Measurements from ENCODE around the gene ACKR3.

Gene ACKR3

DNA sequence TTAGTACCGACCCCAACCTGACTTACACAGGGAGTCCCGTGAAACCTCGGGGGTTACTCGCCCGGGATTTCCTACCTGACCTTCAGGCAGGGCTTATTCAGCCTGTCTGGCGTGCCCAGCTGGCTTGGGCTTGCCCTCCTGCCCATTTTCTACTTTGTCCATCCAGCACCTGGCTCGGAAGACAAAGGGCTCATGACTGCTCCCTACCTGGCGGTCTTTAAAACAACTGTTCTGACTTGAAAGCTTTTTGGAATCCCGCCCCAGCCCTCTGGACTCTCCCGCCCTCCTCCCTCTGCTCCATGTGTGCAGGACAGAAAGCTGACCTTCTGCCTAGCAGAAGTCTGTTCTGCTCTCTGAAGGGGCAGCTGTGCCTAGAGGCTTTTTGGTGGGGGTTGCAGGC is 43.1 kb downstream of the ACKR3 start:
- no peak for DNase-seq

DNA sequence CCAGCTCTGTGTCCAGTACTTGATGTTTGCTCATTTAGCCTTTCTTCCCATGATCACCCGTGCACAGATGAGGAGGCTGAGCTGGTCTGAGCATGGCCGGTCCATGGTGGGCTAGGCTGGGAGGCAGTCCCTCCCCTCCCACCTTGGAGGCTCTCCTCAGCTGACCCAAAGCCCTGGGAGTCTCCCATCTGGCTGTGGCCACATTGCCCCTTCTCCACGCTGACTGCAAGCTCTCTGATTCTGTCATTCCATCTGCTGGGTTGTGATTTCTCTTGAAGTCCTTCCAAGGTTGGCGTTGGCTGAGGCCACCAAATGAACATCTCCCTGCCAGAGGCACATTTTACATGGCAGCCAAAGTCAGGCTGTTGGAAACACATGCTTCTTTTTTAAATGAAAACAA is 44.0 kb downstream of the ACKR3 start:
- no peak for DNase-seq

DNA sequence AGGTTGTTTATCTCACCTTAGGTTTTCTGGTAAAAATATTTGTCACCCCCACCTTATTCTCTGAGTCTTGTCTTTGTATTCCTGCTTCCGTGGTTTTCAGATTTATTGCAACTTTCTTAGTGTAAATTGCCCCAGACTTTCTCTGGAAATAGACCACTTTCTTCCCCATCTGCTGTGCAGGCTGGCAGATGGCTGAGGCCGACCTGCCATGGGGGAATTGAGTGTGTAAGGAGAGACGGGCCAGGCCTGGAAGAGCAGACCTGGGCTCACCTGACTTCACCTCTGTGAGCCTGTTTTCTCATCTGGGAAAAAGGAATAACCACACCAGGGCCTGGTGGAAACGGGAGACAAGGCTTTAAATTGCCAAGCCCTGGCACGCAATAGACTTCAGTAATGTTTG is 44.9 kb downstream of the ACKR3 start:
- DNase-seq, result no peak

DNA sequence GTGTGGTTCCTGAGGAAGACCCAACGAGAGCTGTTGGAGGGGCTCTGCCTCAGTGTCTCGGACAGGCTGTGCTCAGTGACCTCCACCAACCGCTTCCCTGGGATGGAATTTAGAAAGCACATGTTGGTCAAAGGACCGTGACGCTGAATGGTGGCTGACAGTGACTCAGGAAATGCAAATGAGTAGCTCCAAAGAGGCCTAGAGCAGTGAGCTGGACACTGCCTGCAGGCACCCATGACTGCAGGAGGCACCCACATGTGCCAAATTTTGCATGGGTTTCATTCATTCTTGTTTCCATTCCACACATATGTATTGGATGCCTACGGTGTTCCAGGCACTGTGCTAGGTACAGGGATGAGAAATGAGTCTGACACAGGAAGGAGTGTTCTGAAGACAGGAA is 46.4 kb downstream of the ACKR3 start:
- DNase-seq, result no peak

DNA sequence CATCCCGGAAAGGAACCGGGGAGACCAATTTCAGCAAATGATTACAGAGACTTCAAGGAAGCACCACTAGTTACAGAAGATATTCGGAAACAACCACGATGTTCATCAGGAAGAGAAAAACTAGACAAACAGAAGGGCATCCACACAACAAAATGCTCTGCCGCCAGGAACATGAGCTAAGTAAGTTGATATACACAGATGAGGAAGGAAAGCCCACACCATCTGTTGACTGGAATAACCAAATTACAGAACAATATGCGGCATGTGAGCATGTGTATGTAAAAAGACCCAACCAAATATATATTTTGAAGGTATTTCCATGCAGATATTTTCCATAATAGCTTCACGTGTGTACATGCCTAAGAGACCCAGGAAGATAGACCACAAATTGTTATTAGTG is 47.0 kb downstream of the ACKR3 start:
- DNase-seq, result no peak

DNA sequence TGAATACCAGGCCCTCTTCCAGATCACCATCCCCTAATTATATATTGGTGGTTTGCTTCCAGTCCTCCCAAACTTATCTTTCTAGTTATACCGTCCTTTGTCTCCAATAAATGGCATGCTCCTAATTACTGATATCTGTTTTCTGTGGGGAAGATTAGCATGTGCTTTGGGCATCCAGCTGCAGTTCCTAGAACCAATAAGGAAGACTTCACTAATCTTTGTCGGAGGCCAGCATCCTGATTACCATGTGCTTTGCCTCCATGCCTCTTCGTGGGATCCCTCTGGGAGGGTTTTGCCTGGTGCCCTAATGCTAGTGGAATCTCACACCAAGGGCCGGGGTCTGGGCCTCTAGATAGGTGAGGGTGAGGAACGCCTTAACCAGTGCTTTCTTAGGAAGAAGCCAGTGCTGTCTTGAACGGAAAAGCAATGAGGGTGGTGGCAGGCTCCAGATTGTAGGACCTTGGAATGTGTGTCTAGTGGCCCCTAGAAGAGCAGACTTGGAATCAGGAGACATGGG is 47.7 kb downstream of the ACKR3 start:
- DNase-seq, result no peak

DNA sequence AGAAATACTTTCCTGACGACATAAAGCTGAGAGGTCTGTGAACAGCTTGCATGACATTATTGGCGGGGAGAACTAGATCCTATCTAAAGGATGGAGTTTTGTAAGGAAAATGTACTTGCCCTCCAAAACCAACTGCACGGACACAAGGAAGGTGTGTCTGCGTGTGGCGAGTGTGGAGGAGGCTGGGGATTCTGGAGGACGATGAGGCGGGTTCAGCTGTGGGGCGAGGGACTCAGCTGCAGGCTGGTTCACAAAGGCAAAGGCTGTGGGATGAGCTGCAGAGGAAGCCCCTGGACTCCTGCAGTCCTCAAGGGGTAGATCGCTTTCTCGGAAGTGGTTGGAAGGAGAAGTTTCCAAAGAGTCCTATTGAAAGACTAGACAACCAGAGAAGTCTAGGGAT is 48.2 kb downstream of the ACKR3 start:
- DNase-seq, result no peak

DNA sequence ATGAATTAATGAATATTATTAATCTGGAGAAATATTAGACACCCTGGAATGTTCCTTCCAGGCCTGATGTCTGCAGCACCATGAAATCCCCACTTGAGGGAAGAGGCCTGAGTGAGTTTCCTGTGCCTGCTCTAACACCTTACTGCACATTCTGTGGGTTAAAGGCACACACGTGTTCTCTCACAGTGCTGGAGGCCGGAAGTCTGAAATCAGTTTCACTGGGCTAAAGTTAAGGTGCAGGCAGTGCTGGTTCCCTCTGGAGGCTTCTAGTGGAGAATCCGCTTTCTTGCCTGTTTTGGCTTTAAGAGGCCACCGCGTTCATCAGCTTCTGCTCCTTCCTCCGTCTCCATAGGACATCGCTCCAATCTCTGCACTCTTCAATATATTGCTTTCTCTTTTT is 48.7 kb downstream of the ACKR3 start:
- DNase-seq, result no peak

DNA sequence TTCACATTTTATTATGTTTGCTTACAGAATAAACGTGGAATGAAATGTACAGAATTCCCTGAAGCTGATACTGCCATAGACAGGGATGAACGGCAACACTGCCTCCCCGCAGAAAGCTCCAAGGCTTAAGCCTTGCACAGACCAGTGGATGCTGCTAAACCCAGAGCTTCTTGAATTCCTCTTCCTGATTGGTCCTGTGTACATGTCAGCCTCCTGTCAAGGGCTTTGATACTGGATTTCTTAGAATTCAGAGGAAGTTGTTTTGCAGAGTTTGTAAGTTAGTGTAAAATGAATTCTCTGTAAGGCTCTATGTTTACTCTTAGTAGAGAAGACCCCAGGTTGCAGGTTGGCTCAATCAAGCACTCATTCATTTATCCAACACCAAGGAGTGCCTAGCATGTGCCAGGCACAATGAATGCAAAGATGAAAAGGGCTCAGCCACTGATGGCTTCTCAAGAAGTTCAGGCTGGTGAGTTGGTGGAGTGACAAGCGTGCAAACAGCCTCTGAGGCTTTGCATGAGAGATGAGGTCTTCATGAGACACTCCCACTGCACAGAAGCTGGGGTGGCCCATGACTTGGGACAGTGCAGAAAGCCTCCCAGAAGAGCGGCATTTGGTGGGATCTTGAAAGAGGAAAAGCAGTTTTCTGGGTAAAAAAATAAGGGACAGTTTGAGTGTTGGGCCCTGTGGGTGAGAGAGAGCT is 50.4 kb downstream of the ACKR3 start:
- DNase-seq, result no peak

DNA sequence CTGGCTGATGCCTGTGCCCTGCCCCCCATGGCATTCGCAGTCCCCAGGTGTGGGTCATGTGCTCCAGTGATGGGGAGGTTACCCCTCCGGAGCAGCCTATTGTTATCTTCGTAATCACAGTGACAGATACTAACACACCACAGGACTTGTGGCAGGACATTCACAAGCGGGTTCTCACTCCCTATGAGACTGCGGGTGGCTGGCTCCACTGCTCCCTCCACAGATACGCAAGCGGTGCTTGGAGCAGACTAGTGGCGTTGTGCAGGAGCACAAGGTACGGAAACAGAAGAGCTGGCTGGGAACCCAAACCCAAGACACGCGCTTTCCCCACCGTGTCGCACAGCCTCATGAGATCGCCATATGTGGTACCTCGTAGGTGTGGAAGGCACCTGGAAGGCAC is 52.2 kb downstream of the ACKR3 start:
- DNase-seq, result no peak

DNA sequence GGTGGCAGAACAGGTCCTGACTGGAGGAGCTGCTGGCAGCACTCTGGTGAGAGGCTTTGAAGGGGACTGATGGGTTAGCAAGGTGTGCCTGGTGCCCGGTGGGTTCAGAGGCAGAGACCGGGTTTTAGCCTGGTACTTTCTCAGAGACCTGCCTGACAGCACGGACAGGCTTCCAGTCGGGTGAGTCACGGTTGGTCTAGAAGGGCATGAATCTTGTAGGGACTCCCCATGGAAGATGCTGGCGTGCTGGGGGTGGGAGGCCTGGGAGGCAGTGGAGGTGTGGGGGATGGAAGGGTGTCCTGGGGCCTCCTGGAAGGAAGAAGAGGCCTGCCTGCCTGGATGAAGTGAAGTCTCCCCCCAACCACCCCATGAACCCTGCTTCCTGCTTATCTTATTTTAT is 52.6 kb downstream of the ACKR3 start:
- DNase-seq, result no peak

DNA sequence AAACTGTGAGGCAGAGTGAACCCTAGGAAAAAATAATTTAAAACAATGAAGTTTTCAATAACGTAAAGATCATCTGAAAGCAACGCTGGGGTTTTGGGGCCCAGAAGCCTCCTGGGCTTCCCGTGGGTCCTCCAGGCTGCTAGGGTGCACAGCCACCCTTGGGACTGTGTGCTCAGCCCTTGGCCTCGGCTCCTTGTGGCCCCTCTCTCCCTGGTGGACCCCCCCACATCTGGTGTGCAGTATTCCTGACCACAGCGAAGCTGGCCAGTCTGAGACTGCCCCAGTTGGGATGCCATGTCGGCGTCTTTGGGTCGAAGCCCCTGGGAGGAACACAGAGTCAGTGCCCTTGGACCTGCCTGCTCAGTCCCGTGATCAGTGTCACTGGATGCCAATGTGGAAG is 53.0 kb downstream of the ACKR3 start:
- DNase-seq, result no peak

DNA sequence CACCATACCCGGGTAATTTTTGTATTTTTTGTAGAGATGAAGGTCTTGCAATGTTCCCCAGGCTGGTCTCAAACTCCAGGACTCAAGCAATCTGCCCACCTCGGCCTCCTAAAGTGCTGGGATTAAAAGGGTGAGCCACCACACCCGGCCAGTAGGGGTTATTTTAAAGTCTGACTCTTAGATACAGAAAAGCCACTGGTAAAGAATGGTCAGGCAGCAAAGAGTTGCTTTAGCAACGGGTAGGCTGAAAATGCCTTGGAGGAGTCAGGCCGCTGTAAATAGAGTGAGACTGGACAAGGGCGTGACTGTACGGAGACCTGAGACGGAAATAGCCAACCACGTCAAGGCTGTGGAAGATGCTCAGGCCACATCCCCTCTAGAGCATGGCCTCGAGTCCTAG is 54.2 kb downstream of the ACKR3 start:
- DNase-seq, result no peak

DNA sequence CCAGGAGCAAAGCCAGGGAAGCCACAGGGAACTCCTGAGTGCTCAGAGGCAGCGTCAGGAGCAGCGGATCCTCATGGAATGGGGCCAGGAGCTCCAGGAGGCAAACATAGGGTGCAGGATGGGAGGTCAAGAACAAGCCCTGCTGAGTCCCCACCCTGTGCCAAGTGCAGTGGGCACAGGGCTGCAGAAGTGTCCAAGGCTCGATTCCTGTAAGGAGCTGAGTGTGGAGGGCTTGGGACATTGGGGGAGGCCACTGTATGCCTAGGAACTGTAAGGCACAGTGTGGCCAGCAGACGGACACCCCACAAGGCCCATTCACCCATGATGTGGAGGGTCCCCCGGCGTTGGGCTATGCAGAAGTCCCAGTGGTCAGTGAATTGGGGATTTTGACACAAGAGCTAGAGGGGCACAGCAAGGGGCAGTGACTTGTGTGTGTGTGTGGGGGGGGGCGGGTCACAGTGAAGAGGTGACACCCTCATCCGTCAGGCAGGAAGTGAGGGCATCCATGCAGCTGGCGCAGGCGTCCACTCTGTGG is 55.6 kb downstream of the ACKR3 start:
- DNase-seq, result no peak

DNA sequence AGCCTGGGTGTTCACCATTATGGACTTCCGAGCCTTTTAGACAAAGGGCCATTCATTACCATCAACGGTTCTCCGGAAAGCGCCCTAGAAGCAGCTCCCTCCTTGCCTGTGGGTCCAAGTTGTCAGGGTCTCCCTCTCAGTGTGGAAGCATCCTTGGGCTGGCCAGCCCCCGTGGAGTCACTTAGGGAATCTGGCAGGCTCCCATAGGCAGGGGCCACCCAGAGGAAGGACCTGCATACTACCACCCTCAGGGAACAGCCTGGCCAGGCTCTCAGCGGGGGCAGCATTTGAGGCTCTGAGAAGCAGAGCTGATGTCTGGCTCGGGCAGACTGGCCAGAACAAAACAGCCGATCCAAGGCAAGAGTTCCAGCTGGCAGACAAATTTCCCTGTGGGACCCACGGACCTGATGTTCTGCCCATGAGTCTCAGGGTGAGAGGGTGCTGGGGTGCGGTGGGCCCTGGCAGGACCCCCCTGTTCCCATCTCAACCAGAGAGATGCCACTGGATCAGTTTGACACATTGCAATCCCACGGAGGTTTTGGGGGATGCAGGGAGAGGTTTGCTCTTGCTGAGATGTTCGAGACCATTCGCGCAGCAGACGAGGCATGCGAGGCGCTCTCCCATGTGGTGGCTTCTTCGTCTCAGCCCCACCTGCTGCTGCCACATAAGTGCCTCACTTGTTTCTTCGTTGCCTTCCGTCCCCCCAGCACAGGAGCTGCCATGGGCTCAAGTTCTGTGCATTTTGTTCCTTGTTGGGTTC is 56.9 kb downstream of the ACKR3 start:
- no peak for DNase-seq

DNA sequence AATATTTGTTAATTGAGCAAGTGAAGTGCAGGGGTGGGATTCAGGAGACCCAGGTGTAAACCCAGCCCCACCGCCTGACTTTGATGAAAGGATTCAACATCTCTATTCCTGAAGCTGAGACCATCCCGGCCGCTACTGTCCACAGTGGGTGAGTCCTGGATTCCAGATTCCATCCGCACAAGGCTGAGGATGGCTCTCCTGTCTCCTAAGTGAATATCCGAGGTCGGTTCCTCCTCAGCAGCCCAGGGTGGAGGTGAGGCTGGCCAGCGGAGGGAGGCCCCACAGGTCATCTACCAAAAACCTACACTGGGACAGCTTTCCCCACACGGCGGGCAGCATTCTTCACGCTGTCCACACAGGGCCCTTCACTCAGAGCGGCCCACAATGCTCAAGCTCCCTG is 57.6 kb downstream of the ACKR3 start:
- DNase-seq, result no peak

DNA sequence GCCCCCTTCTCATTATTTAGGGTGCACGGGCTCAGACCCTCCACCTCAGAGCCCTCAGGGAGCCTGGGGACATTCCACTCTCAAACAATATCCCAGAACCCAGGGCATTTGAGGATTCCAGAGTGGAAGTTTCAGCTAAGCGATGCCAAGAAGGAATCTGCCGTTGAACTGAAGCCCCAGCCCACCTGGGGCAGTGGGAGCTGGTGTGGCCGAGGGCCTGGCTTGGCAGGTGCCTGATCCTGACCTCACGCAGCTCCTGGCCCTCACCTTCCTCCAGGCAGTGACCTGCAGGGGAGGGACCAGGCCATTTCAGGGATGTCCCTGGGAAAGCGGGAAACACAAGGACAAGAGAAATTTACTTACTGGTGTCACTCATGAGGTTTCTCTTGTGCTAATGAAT is 58.2 kb downstream of the ACKR3 start:
- no peak for DNase-seq

DNA sequence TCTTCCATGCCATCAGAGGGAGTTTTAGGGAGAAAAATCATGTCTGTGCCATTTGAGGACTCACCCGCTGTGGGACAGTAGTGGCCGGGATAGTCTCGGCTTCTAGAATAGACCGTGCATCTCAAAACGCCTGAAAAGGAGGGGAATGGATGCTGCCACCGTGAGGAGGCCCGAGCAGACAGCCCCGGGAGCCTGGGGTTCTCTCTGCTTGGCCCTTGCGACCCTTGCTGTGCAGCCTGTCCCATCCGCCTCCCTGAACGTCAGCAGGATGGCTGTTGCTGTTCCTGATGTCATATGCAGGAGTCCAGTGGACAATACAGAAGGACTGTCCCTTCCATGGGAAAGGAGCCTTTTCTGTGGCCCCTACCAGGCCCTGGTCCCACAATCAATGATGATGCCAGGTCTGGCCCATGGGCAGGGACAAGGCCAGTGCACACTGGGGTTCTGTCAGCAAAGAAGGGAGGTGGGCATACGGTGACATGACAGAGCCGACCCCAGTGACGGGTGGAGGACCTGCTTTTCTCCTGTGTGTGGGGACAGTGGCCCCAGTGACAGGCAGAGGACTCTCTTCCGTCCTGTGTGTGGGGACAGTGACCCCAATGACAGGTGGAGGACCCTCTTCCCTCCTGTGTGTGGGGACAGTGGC is 58.8 kb downstream of the ACKR3 start:
- no peak for DNase-seq

DNA sequence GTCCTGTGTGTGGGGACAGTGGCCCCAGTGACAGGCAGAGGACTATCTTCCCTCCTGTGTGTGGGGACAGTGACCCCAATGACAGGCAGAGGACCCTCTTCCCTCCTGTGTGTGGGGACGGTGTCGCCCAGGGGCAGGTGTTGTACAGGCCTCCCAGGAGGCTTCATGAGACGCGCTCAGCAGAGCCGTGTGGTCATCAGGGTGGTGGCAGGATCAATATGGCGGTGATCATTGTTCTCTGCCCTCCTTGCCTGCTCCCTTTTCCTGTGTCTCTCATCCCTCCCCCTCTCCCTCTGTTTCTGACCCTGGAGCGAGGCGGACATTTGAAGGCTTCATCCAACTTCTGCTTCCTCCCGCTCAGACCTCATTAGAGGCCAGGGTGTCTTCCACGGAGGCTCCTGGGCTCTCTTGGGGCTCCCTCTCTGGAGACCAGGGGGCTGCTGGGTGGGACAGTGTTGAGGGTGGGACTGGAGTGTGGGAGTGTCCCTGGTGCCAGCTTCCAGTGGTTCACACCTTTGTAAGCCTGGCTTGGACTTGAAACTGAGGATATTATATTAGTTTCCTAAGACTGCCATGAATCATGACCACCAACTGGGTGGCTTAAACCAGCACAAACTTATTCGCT is 59.5 kb downstream of the ACKR3 start:
- DNase-seq, result no peak

DNA sequence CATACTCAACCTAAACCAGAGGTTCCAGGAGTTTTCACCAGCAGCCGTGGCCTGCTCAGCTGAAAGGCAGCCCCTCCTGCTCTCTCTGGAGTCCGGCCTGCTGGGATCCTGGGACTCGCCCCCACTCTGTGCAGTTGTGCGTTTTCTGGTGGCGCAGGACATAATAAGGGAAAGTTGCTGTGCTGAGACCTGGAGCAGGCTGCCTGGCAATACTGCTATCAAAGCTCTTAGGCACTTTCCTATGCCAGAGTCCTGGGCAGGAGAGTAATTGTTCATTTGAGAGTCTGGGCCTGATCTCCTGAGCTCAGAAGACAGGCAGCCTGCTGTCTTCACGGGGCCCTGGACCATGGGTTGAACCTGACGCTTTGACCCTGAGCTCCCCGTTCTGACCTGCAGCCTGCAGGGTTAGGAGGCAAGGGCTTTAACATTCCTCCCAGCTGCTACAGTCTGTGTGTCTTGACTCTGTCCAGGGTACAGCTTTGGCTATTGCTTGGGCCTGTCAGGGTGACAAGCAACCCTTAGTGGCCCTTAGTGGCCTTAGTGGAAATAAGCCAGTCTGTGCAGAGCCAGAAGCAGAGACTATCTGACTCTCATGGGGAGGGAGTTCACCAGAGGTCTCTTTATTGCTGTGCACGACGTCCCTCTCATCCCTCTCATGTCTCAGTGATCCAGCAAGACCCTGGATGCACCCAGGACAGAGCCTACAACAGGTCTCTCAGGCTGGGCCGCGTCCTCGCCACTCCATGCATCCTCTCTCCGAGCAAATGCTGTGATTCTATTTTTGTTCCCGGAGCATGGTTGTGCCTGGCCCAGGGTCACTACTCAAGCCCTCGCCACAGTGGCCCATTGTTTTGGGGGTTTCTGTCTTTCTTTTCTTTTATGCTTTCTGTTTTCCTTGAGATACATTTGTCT is 60.6 kb downstream of the ACKR3 start:
- no peak for DNase-seq

DNA sequence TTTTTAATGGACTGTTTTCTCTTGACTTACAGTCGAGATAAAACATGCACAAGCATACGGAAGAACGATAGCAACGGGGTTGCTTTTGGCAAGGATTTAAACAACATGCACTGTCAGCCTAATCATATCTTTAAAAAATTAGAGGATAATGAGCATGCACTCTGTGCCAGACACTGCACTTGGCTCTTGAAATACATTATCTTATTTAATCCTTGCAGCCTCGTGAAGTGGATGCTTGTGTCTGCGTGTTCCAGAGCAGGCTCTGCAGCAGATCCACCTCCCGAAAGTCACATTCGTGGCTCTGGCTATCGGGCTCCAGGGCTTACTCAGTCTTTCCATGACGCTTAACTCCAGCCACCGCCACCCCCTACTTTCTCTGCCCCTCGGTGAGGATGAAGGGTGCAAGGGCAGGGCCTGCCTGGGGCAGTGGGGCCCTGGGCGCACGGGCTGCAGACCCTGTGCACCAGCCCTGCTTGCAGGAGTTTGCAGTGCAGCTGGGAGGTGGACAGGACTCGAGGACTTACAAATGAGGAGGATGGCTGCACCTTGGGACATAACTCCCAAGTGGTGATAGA is 61.7 kb downstream of the ACKR3 start:
- DNase-seq, result no peak

DNA sequence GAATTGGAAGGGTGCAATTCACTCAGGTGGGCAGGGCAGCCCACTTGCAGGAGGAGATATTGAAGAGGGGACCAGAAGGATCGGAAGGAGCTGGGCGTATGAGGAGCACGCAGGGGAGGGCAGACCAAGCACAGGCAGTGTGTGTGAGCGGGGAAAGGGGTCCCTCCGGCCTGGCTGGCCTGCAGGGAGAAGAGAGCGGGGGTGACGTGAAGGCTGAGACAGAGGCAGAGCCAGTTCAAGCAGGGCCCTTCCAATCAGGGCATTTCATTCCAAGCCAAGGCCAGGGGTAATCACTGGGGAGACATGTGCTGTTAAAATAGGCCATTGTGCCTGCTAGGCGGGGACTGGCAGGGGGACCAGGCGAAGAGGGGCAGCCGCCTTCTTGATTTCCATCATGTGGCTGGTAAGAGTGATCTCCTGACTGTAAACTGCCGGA is 62.2 kb downstream of the ACKR3 start:
- DNase-seq, result no peak

All from activated T-cell treated with anti-CD3 and anti-CD28 coated beads, Interleukin-2, amount 50 U/mL, for 48 hours (primary cell).